A673 (cell line): ENCODE measurements around the gene CDX1.

Experiments
- CTCF ChIP-seq: fragments of 300-800, 200-600 bp; sonication (generic); conservative IDR thresholded peaks from 2 replicates; pipeline ENCODE4 v1.5.1; 2017; ENCODE audit warnings: low read depth, mild to moderate bottlenecking, antibody characterized with exemption, low read length, moderate library complexity, mixed read lengths
- EZH2 ChIP-seq: fragments of 200-600 bp; sonication (generic); IDR thresholded peaks from 2 replicates; pipeline ENCODE4 v1.6.1; 2017; ENCODE audit warnings: borderline replicate concordance, low read depth, mild to moderate bottlenecking, mixed read lengths, antibody characterized with exemption, low read length; ENCODE audit not compliant: poor library complexity, severe bottlenecking

DNA sequence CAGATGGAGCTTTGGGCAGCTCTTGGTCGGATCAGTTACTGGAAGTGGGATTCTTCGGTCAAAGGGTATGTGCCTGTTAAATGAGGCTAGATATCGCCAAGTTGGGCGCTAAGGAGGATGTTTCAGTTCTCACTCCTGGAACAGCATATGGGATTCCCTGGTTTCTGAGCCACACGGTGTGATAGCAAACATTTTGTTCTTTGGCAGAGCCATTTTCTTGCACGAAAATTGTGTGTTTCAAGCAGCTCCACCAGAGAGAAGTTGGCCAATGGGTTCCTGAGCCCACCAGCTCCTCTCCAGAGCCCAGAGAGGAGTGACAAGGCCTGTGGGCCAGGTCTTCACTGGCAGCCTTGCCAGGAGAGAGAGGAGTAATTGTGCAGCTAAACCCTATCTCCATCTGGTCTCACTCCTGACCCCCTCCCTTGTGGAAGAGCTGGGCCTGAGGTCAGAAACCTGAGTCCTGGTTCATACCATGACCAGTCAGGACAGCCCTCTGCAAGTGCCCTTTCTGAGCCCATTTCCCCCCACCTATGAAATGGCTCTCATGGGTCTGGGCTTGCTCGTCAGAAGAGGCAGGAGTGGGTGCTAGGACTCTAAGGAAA is 12.5 kb downstream of the CDX1 start:
- TF ChIP-seq CTCF (no peak), EZH2 (no peak)
